Mucosa of stomach (tissue), 1 donor: ENCODE measurements around the gene CDK5R2.

ENCODE experiments used
- H3K27me3 ChIP-seq: one replicate; pipeline ENCODE4 v1.7.0; 2013; ENCODE audit warnings: mild to moderate bottlenecking, low read length; ENCODE audit not compliant: control insufficient read depth, insufficient read depth
- H3K36me3 ChIP-seq: one replicate; pipeline ENCODE4 v1.7.0; 2013; ENCODE audit warnings: low read length; ENCODE audit not compliant: control insufficient read depth, insufficient read depth
- H3K4me1 ChIP-seq: one replicate; pipeline ENCODE4 v1.7.0; 2013; ENCODE audit warnings: mild to moderate bottlenecking, low read length; ENCODE audit not compliant: control insufficient read depth, insufficient read depth
- H3K4me3 ChIP-seq: one replicate; pipeline ENCODE4 v1.7.0; 2013; ENCODE audit warnings: low read length
- H3K9ac ChIP-seq: one replicate; pipeline ENCODE4 v1.7.0; 2013; ENCODE audit warnings: mild to moderate bottlenecking, low read length, moderate library complexity
- H3K9me3 ChIP-seq: one replicate; pipeline ENCODE4 v1.7.0; 2013; ENCODE audit warnings: mild to moderate bottlenecking, low read length, moderate library complexity; ENCODE audit not compliant: control insufficient read depth
- donor health status: Pancreatic carcinoma.

Gene CDK5R2

GRCh38 chr2:218964041-218964771 lies 4.7 kb downstream of the CDK5R2 start:
- H3K27me3 ChIP-seq: peaks cover 52% of the 10 kb centered on the region

GRCh38 chr2:218970894-218971293 lies 11.4 kb downstream of the CDK5R2 start:
- Histone ChIP-seq H3K9ac (no peak overlapping the region), H3K9me3 (no peaks in the 10 kb centered on the region), H3K36me3 (no peaks in the 10 kb centered on the region), H3K4me1 (no peaks in the 10 kb centered on the region), H3K27me3 (peaks cover 13% of the 10 kb centered on the region), H3K4me3 (no peak overlapping the region)

More at GRCh38 chr2:218964041-218964771, 4.7 kb downstream of the CDK5R2 start:
- Histone ChIP-seq H3K9me3 (no peaks in the 10 kb centered on the region), H3K36me3 (no peaks in the 10 kb centered on the region), H3K4me3 (no peak overlapping the region), H3K9ac (no peak overlapping the region), H3K4me1 (no peaks in the 10 kb centered on the region)

GRCh38 chr2:218975060-218975777 lies 15.8 kb downstream of the CDK5R2 start:
- Histone ChIP-seq H3K4me1 (no peaks in the 10 kb centered on the region), H3K27me3 (peaks cover 44% of the 10 kb centered on the region), H3K9me3 (no peaks in the 10 kb centered on the region), H3K9ac (no peak overlapping the region), H3K36me3 (no peaks in the 10 kb centered on the region), H3K4me3 (no peak overlapping the region)

- H3K9ac ChIP-seq: no peak overlapping the region
- peaks cover 26% of the 10 kb centered on the region for H3K4me1 ChIP-seq
- H3K36me3 ChIP-seq: no peaks in the 10 kb centered on the region
- no peaks in the 10 kb centered on the region for H3K9me3 ChIP-seq
- H3K27me3 ChIP-seq: peaks cover 85% of the 10 kb centered on the region
- H3K4me3 ChIP-seq: no peak overlapping the region
Measured at GRCh38 chr2:218979846-218980734, 20.6 kb downstream of the CDK5R2 start.

- H3K9ac ChIP-seq: no peak overlapping the region
- peaks cover 85% of the 10 kb centered on the region for H3K27me3 ChIP-seq
- no peaks in the 10 kb centered on the region for H3K36me3 ChIP-seq
- peaks cover 26% of the 10 kb centered on the region for H3K4me1 ChIP-seq
- H3K4me3 ChIP-seq: peak overlapping the region; percentile 31
- no peaks in the 10 kb centered on the region for H3K9me3 ChIP-seq
Measured at GRCh38 chr2:218980735-218981389, 21.4 kb downstream of the CDK5R2 start.

- Histone ChIP-seq H3K9ac (no peak overlapping the region), H3K36me3 (no peaks in the 10 kb centered on the region), H3K4me3 (no peak overlapping the region), H3K9me3 (no peaks in the 10 kb centered on the region), H3K27me3 (peaks cover 85% of the 10 kb centered on the region), H3K4me1 (peaks cover 26% of the 10 kb centered on the region)
Measured at GRCh38 chr2:218981390-218981880, 22.0 kb downstream of the CDK5R2 start.

- Histone ChIP-seq H3K4me1 (peaks cover 26% of the 10 kb centered on the region), H3K27me3 (peaks cover 88% of the 10 kb centered on the region), H3K36me3 (no peaks in the 10 kb centered on the region), H3K4me3 (no peak overlapping the region), H3K9ac (no peak overlapping the region), H3K9me3 (no peaks in the 10 kb centered on the region)
Measured at GRCh38 chr2:218981881-218982585, 22.6 kb downstream of the CDK5R2 start.

- Histone ChIP-seq H3K27me3 (peaks cover 91% of the 10 kb centered on the region), H3K4me3 (no peak overlapping the region), H3K36me3 (no peaks in the 10 kb centered on the region), H3K9ac (peak overlapping the region; percentile 19), H3K9me3 (no peaks in the 10 kb centered on the region), H3K4me1 (peaks cover 26% of the 10 kb centered on the region)
Measured at GRCh38 chr2:218982586-218983262, 23.3 kb downstream of the CDK5R2 start.

- no peak overlapping the region for H3K4me3 ChIP-seq
- peaks cover 26% of the 10 kb centered on the region for H3K4me1 ChIP-seq
- peaks cover 92% of the 10 kb centered on the region for H3K27me3 ChIP-seq
- no peaks in the 10 kb centered on the region for H3K36me3 ChIP-seq
- peak overlapping the region; percentile 19 for H3K9ac ChIP-seq
- no peaks in the 10 kb centered on the region for H3K9me3 ChIP-seq
Measured at GRCh38 chr2:218983263-218983933, 23.9 kb downstream of the CDK5R2 start.

GRCh38 chr2:218983934-218984238 lies 24.4 kb downstream of the CDK5R2 start:
- peaks cover 92% of the 10 kb centered on the region for H3K27me3 ChIP-seq
- no peak overlapping the region for H3K4me3 ChIP-seq
- no peak overlapping the region for H3K9ac ChIP-seq
- peaks cover 26% of the 10 kb centered on the region for H3K4me1 ChIP-seq
- H3K36me3 ChIP-seq: no peaks in the 10 kb centered on the region
- H3K9me3 ChIP-seq: no peaks in the 10 kb centered on the region
